Measurements from ENCODE around the gene PIK3R4.

The PIK3R4 gene

GRCh38 chr3:130746246-130747039 lies at the start of gene PIK3R4:
PIK3R4 (minus strand) TSS chr3:130746829; CDS start chr3:130745218, 1,611 bp downstream.
- Histone ChIP-seq H3K4me3 (peak within 1 kb of the TSS; percentile 87), H3K4me1 (peaks cover 10% of the 10 kb centered on the region)

GRCh38 chr3:130795396-130795795 lies 48.8 kb upstream of the PIK3R4 start:
- Histone ChIP-seq H3K27me3 (ENCODE audit: low read depth) (peaks cover 3% of the 10 kb centered on the region; the same call in 1 of the 2 replicates), H3K4me3 (no peak overlapping the region), H3K9me3 (no peaks in the 10 kb centered on the region), H3K4me1 (no peaks in the 10 kb centered on the region), H3K36me3 (replicated peaks) (no peaks in the 10 kb centered on the region)
- no peak for DNase-seq (ENCODE audit: low spot score in 2 of 2)
- in situ Hi-C loops (cut with MboI; ENCODE audit: low sequenced_read_pairs): no loop called here

More at GRCh38 chr3:130746246-130747039, at the start of gene PIK3R4:
- peaks cover 13% of the 10 kb centered on the region for H3K36me3 ChIP-seq (replicated peaks)
- H3K27me3 ChIP-seq (ENCODE audit: low read depth): no peaks in the 10 kb centered on the region
- in situ Hi-C loops (cut with MboI; ENCODE audit: low sequenced_read_pairs): no loop called here
- peak; percentile 98 for DNase-seq (ENCODE audit: low spot score in 2 of 2)
- no peaks in the 10 kb centered on the region for H3K9me3 ChIP-seq

- no peaks in the 10 kb centered on the region for H3K9me3 ChIP-seq
- in situ Hi-C loops (cut with MboI; ENCODE audit: low sequenced_read_pairs): no loop called here
- no peak overlapping the region for H3K4me3 ChIP-seq
- DNase-seq (ENCODE audit: low spot score in 2 of 2): no peak
- no peaks in the 10 kb centered on the region for H3K4me1 ChIP-seq
- H3K36me3 ChIP-seq (replicated peaks): no peaks in the 10 kb centered on the region
- peaks cover 3% of the 10 kb centered on the region for H3K27me3 ChIP-seq (ENCODE audit: low read depth)
Observed at GRCh38 chr3:130792246-130792645, 45.6 kb upstream of the PIK3R4 start.

- Histone ChIP-seq H3K4me3 (no peak overlapping the region), H3K9me3 (no peaks in the 10 kb centered on the region), H3K4me1 (no peaks in the 10 kb centered on the region), H3K27me3 (ENCODE audit: low read depth) (peaks cover 1% of the 10 kb centered on the region), H3K36me3 (replicated peaks) (no peaks in the 10 kb centered on the region)
- DNase-seq (ENCODE audit: low spot score in 2 of 2): no peak
- in situ Hi-C loops (cut with MboI; ENCODE audit: low sequenced_read_pairs): no loop called here
Observed at GRCh38 chr3:130789782-130790322, 43.2 kb upstream of the PIK3R4 start.

- in situ Hi-C loops (cut with MboI; ENCODE audit: low sequenced_read_pairs): no loop called here
- no peaks in the 10 kb centered on the region for H3K9me3 ChIP-seq
- DNase-seq (ENCODE audit: low spot score in 2 of 2): no peak
- no peaks in the 10 kb centered on the region for H3K4me1 ChIP-seq
- no peak overlapping the region for H3K4me3 ChIP-seq
- H3K27me3 ChIP-seq (ENCODE audit: low read depth): no peaks in the 10 kb centered on the region; the same call in 1 of the 2 replicates
- H3K36me3 ChIP-seq (replicated peaks): no peaks in the 10 kb centered on the region
Observed at GRCh38 chr3:130787422-130788068, 40.9 kb upstream of the PIK3R4 start.

- Histone ChIP-seq H3K27me3 (ENCODE audit: low read depth) (no peaks in the 10 kb centered on the region; the same call in 1 of the 2 replicates), H3K36me3 (replicated peaks) (no peaks in the 10 kb centered on the region), H3K4me3 (no peak overlapping the region), H3K9me3 (no peaks in the 10 kb centered on the region), H3K4me1 (no peaks in the 10 kb centered on the region)
- no peak for DNase-seq (ENCODE audit: low spot score in 2 of 2)
- in situ Hi-C loops (cut with MboI; ENCODE audit: low sequenced_read_pairs): no loop called here
Observed at GRCh38 chr3:130786306-130786705, 39.7 kb upstream of the PIK3R4 start.

GRCh38 chr3:130783629-130784028 lies 37.0 kb upstream of the PIK3R4 start:
- Histone ChIP-seq H3K9me3 (no peaks in the 10 kb centered on the region), H3K27me3 (ENCODE audit: low read depth) (no peaks in the 10 kb centered on the region; the same call in 1 of the 2 replicates), H3K4me1 (no peaks in the 10 kb centered on the region), H3K36me3 (replicated peaks) (no peaks in the 10 kb centered on the region), H3K4me3 (no peak overlapping the region)
- DNase-seq (ENCODE audit: low spot score in 2 of 2): no peak
- in situ Hi-C loops (cut with MboI; ENCODE audit: low sequenced_read_pairs): no loop called here

- Histone ChIP-seq H3K4me1 (no peaks in the 10 kb centered on the region), H3K9me3 (no peaks in the 10 kb centered on the region), H3K27me3 (ENCODE audit: low read depth) (no peaks in the 10 kb centered on the region), H3K4me3 (no peak overlapping the region), H3K36me3 (replicated peaks) (no peaks in the 10 kb centered on the region)
- no peak for DNase-seq (ENCODE audit: low spot score in 2 of 2)
- in situ Hi-C loops (cut with MboI; ENCODE audit: low sequenced_read_pairs): no loop called here
Observed at GRCh38 chr3:130779486-130779885, 32.9 kb upstream of the PIK3R4 start.

GRCh38 chr3:130779031-130779430 lies 32.4 kb upstream of the PIK3R4 start:
- in situ Hi-C loops (cut with MboI; ENCODE audit: low sequenced_read_pairs): no loop called here
- H3K4me1 ChIP-seq: no peaks in the 10 kb centered on the region
- DNase-seq (ENCODE audit: low spot score in 2 of 2): no peak
- H3K9me3 ChIP-seq: no peaks in the 10 kb centered on the region
- H3K27me3 ChIP-seq (ENCODE audit: low read depth): no peaks in the 10 kb centered on the region
- H3K36me3 ChIP-seq (replicated peaks): no peaks in the 10 kb centered on the region
- no peak overlapping the region for H3K4me3 ChIP-seq

- DNase-seq (ENCODE audit: low spot score in 2 of 2): no peak
- Histone ChIP-seq H3K9me3 (no peaks in the 10 kb centered on the region), H3K36me3 (replicated peaks) (no peaks in the 10 kb centered on the region), H3K4me3 (no peak overlapping the region), H3K27me3 (ENCODE audit: low read depth) (no peaks in the 10 kb centered on the region), H3K4me1 (no peaks in the 10 kb centered on the region)
- in situ Hi-C loops (cut with MboI; ENCODE audit: low sequenced_read_pairs): loop anchor here (25.0 kb wide), 1 partner anchor 114 kb away; the partner anchor contains the start of gene ATP2C1
Observed at GRCh38 chr3:130773366-130773765, 26.7 kb upstream of the PIK3R4 start.

GRCh38 chr3:130772129-130772528 lies 25.5 kb upstream of the PIK3R4 start:
- DNase-seq (ENCODE audit: low spot score in 2 of 2): no peak
- Histone ChIP-seq H3K36me3 (replicated peaks) (no peaks in the 10 kb centered on the region), H3K27me3 (ENCODE audit: low read depth) (no peaks in the 10 kb centered on the region), H3K4me3 (no peak overlapping the region), H3K9me3 (no peaks in the 10 kb centered on the region), H3K4me1 (no peaks in the 10 kb centered on the region)
- in situ Hi-C loops (cut with MboI; ENCODE audit: low sequenced_read_pairs): loop anchor here (25.0 kb wide), 1 partner anchor 115 kb away; the partner anchor contains the start of gene ATP2C1

GRCh38 chr3:130770644-130771043 lies 24.0 kb upstream of the PIK3R4 start:
- no peak overlapping the region for H3K4me3 ChIP-seq
- no peaks in the 10 kb centered on the region for H3K4me1 ChIP-seq
- no peaks in the 10 kb centered on the region for H3K27me3 ChIP-seq (ENCODE audit: low read depth)
- H3K9me3 ChIP-seq: no peaks in the 10 kb centered on the region
- DNase-seq (ENCODE audit: low spot score in 2 of 2): no peak
- H3K36me3 ChIP-seq (replicated peaks): no peaks in the 10 kb centered on the region
- in situ Hi-C loops (cut with MboI; ENCODE audit: low sequenced_read_pairs): loop anchor here (25.0 kb wide), 1 partner anchor 117 kb away; the partner anchor contains the start of gene ATP2C1

GRCh38 chr3:130761730-130762311 lies 15.2 kb upstream of the PIK3R4 start:
- Histone ChIP-seq H3K4me3 (no peak overlapping the region), H3K27me3 (ENCODE audit: low read depth) (no peaks in the 10 kb centered on the region), H3K4me1 (no peaks in the 10 kb centered on the region), H3K36me3 (replicated peaks) (no peaks in the 10 kb centered on the region), H3K9me3 (no peaks in the 10 kb centered on the region)
- DNase-seq (ENCODE audit: low spot score in 2 of 2): no peak
- in situ Hi-C loops (cut with MboI; ENCODE audit: low sequenced_read_pairs): loop anchor here (25.0 kb wide), 1 partner anchor 125 kb away; the partner anchor contains the start of gene ATP2C1

Measured in HAP-1 (cell line).